ENCODE data around the gene FAM25A.

Gene FAM25A

GRCh38 chr10:87053577-87054181 is 33.6 kb downstream of the FAM25A start:
- no peak for DNase-seq (ENCODE audit: extremely low read depth, low read depth)
- TF ChIP-seq CTCF (IDR thresholded peaks at IDR 0.05; ENCODE audit: low read depth, low read length, missing control alignments) = no peak
- no peak overlapping the region for H3K4me3 ChIP-seq (replicated peaks; ENCODE audit: low read depth, low read length)

- H3K4me3 ChIP-seq (replicated peaks; ENCODE audit: low read depth, low read length) = no peak overlapping the region
- TF ChIP-seq CTCF (IDR thresholded peaks at IDR 0.05; ENCODE audit: low read depth, low read length, missing control alignments) = no peak
- DNase-seq (ENCODE audit: extremely low read depth, low read depth) = no peak
Measured at GRCh38 chr10:87054373-87055295, 34.5 kb downstream of the FAM25A start.

GRCh38 chr10:87058171-87058570 is 38.1 kb downstream of the FAM25A start:
- H3K4me3 ChIP-seq (replicated peaks; ENCODE audit: low read depth, low read length) = no peak overlapping the region
- DNase-seq (ENCODE audit: extremely low read depth, low read depth) = no peak
- TF ChIP-seq CTCF (IDR thresholded peaks at IDR 0.05; ENCODE audit: low read depth, low read length, missing control alignments) = no peak

GRCh38 chr10:87059401-87059800 is 39.3 kb downstream of the FAM25A start:
- no peak overlapping the region for H3K4me3 ChIP-seq (replicated peaks; ENCODE audit: low read depth, low read length)
- no peak for DNase-seq (ENCODE audit: extremely low read depth, low read depth)
- TF ChIP-seq CTCF (IDR thresholded peaks at IDR 0.05; ENCODE audit: low read depth, low read length, missing control alignments) = no peak

- DNase-seq (ENCODE audit: extremely low read depth, low read depth) = no peak
- no peak overlapping the region for H3K4me3 ChIP-seq (replicated peaks; ENCODE audit: low read depth, low read length)
- no peak for TF ChIP-seq CTCF (IDR thresholded peaks at IDR 0.05; ENCODE audit: low read depth, low read length, missing control alignments)
Measured at GRCh38 chr10:87060280-87060928, 40.3 kb downstream of the FAM25A start.

- no peak overlapping the region for H3K4me3 ChIP-seq (replicated peaks; ENCODE audit: low read depth, low read length)
- TF ChIP-seq CTCF (IDR thresholded peaks at IDR 0.05; ENCODE audit: low read depth, low read length, missing control alignments) = no peak
- DNase-seq (ENCODE audit: extremely low read depth, low read depth) = no peak
Measured at GRCh38 chr10:87064651-87065050, 44.6 kb downstream of the FAM25A start.
